ENCODE results near the gene ZNF830.

The ZNF830 gene

GRCh38 chr17:35001549-35001948 lies 40.2 kb downstream of the ZNF830 start:
- no peak for DNase-seq (ENCODE audit: low read depth)
- H3K4me3 ChIP-seq (ENCODE audit: low read depth, low read length), result no peak overlapping the region
- TF ChIP-seq CTCF (conservative IDR thresholded peaks at IDR 0.05; ENCODE audit: low read depth, low read length), result no peak

- no peak overlapping the region for H3K4me3 ChIP-seq (ENCODE audit: low read depth, low read length)
- peak; percentile 77 for DNase-seq (ENCODE audit: low read depth)
- no peak for TF ChIP-seq CTCF (conservative IDR thresholded peaks at IDR 0.05; ENCODE audit: low read depth, low read length)
These were observed 41.7 kb downstream of the ZNF830 start for GRCh38 chr17:35002876-35003551.

- TF ChIP-seq CTCF (conservative IDR thresholded peaks at IDR 0.05; ENCODE audit: low read depth, low read length), result no peak
- no peak overlapping the region for H3K4me3 ChIP-seq (ENCODE audit: low read depth, low read length)
- no peak for DNase-seq (ENCODE audit: low read depth)
These were observed 42.4 kb downstream of the ZNF830 start for GRCh38 chr17:35003778-35004177.

GRCh38 chr17:35006345-35006744 lies 45.0 kb downstream of the ZNF830 start:
- DNase-seq (ENCODE audit: low read depth), result no peak
- H3K4me3 ChIP-seq (ENCODE audit: low read depth, low read length), result no peak overlapping the region
- no peak for TF ChIP-seq CTCF (conservative IDR thresholded peaks at IDR 0.05; ENCODE audit: low read depth, low read length)

- H3K4me3 ChIP-seq (ENCODE audit: low read depth, low read length), result no peak overlapping the region
- no peak for TF ChIP-seq CTCF (conservative IDR thresholded peaks at IDR 0.05; ENCODE audit: low read depth, low read length)
- no peak for DNase-seq (ENCODE audit: low read depth)
These were observed 45.6 kb downstream of the ZNF830 start for GRCh38 chr17:35006961-35007360.

- no peak for TF ChIP-seq CTCF (conservative IDR thresholded peaks at IDR 0.05; ENCODE audit: low read depth, low read length)
- peak; percentile 28 for DNase-seq (ENCODE audit: low read depth)
- H3K4me3 ChIP-seq (ENCODE audit: low read depth, low read length), result no peak overlapping the region
These were observed 48.8 kb downstream of the ZNF830 start for GRCh38 chr17:35010093-35010492.

GRCh38 chr17:35011671-35012216 lies 50.4 kb downstream of the ZNF830 start:
- DNase-seq (ENCODE audit: low read depth), result peak; percentile 57
- no peak for TF ChIP-seq CTCF (conservative IDR thresholded peaks at IDR 0.05; ENCODE audit: low read depth, low read length)

More at GRCh38 chr17:35011671-35012216, 50.4 kb downstream of the ZNF830 start:
- no peak overlapping the region for H3K4me3 ChIP-seq (ENCODE audit: low read depth, low read length)

All from choroid plexus epithelial cell (primary cell).